H1 (cell line): ENCODE results near the gene VHLL. TPM values are rescaled to one million over a fixed set of nuclear protein-coding genes. Genes with fewer than 3 reads are reported as not detected.

Experiments used
- CTCF ChIA-PET: fragments of 300-600 bp; sonication (Branson Sonifier 250); formaldehyde crosslinking; loops from one replicate; lab custom pipeline; 2021; ENCODE audit not compliant: partially characterized antibody; lab: Charles Lee
- POLR2A ChIA-PET: fragments of 300-600 bp; sonication (Branson Sonifier 250); formaldehyde crosslinking; loops from one replicate; lab custom pipeline; 2021; ENCODE audit warnings: inconsistent platforms; ENCODE audit not compliant: partially characterized antibody; lab: Charles Lee
- DNase-seq, 2 experiments: peaks; one replicate each; pipeline versions ENCODE4 v3.0.0 to v3.0.0-alpha.2; 2010 to 2022; ENCODE audit warnings: low spot score in 2 of 2, low read depth in 1 of 2, mixed read lengths in 1 of 2
- FAIRE-seq: peaks from 2 replicates; lab custom pipeline; 2011; peaks lifted over from hg19 to GRCh38; lab: Jason Lieb, UNC
- H2AFZ ChIP-seq: 2 replicates; pipeline ENCODE4 v1.8.1; 2012; ENCODE audit warnings: low read length, inconsistent platforms
- H2AK5ac ChIP-seq: 2 replicates; pipeline ENCODE4 v1.6.1; 2013; ENCODE audit warnings: low read depth, low read length
- H2BK120ac ChIP-seq: replicated peaks from 2 replicates; pipeline ENCODE3; 2013; ENCODE audit warnings: low read depth, low read length, inconsistent platforms
- H2BK12ac ChIP-seq: 2 replicates; pipeline ENCODE4 v1.6.1; 2013; ENCODE audit warnings: low read depth, low read length
- H2BK15ac ChIP-seq: 2 replicates; pipeline ENCODE4 v1.6.1; 2013; ENCODE audit warnings: low read length
- H2BK20ac ChIP-seq: 2 replicates; pipeline ENCODE4 v1.6.1; 2013; ENCODE audit warnings: low read length
- H2BK5ac ChIP-seq: 2 replicates; pipeline ENCODE4 v1.6.1; 2013; ENCODE audit warnings: low read depth, low read length
- H3K14ac ChIP-seq: 2 replicates; pipeline ENCODE4 v1.6.1; 2013; ENCODE audit warnings: inconsistent platforms; ENCODE audit not compliant: insufficient read length
- H3K18ac ChIP-seq: 2 replicates; pipeline ENCODE4 v1.6.1; 2013; ENCODE audit warnings: low read length; ENCODE audit errors: extremely low read depth
- H3K23ac ChIP-seq: 2 replicates; pipeline ENCODE4 v1.6.1; 2013; ENCODE audit warnings: inconsistent platforms; ENCODE audit not compliant: insufficient read length
- H3K23me2 ChIP-seq: 2 replicates; pipeline ENCODE4 v1.6.1; 2013; ENCODE audit warnings: low read depth, low read length
- H3K27ac ChIP-seq: 2 replicates; pipeline ENCODE4 v1.6.1; 2011; ENCODE audit warnings: low read depth, low read length, inconsistent platforms
- H3K27me3 ChIP-seq, 4 experiments: replicated peaks in 1 of 4; 1 replicate in 1 of 4; 2 replicates in 3 of 4; pipeline versions ENCODE4 v1.6.1 to v1.8.1; 2011 to 2013; ENCODE audit warnings: low read length in 3 of 4, mild to moderate bottlenecking in 3 of 4, inconsistent platforms in 2 of 4, mixed read lengths in 2 of 4, moderate library complexity in 1 of 4; ENCODE audit not compliant: control insufficient read depth in 3 of 4, insufficient read depth in 3 of 4; ENCODE audit errors: extremely low read depth in 1 of 4
- H3K36me3 ChIP-seq, 4 experiments: 2 replicates each; pipeline versions ENCODE4 v1.6.1 to v1.8.1; 2011 to 2013; ENCODE audit warnings: mild to moderate bottlenecking in 4 of 4, low read length in 3 of 4, moderate library complexity in 2 of 4, control low read depth in 1 of 4, inconsistent platforms in 1 of 4; ENCODE audit not compliant: insufficient read depth in 4 of 4, control insufficient read depth in 2 of 4
- H3K4ac ChIP-seq: replicated peaks from 2 replicates; pipeline ENCODE3; 2013; ENCODE audit warnings: low read length, low read depth, mixed read lengths, inconsistent platforms; ENCODE audit not compliant: insufficient read length
- H3K4me1 ChIP-seq, 4 experiments: replicated peaks in 1 of 4; 1 replicate in 1 of 4; 2 replicates in 3 of 4; pipeline versions ENCODE4 v1.6.1 to v1.8.1; 2011 to 2013; ENCODE audit warnings: low read length in 3 of 4, inconsistent platforms in 2 of 4, mixed read lengths in 1 of 4; ENCODE audit not compliant: insufficient read depth in 4 of 4, control insufficient read depth in 3 of 4
- H3K4me2 ChIP-seq, 2 experiments: 2 replicates each; pipeline versions ENCODE4 v1.6.1 to v1.8.1; 2011 to 2013; ENCODE audit warnings: low read depth in 2 of 2, low read length in 2 of 2, control low read depth in 1 of 2, inconsistent platforms in 1 of 2, mild to moderate bottlenecking in 1 of 2; ENCODE audit not compliant: insufficient read depth in 1 of 2
- H3K4me3 ChIP-seq, 4 experiments: fragments of 200-600, 300-600 bp in 1 of 4; sonication (generic), shearing (Covaris generic), sonication (Bioruptor Twin) in 1 of 4; 2 replicates each; pipeline versions ENCODE4 v1.5.1 to v1.8.1; 2011 to 2016; ENCODE audit warnings: low read length in 4 of 4, low read depth in 3 of 4, control low read depth in 2 of 4, inconsistent platforms in 2 of 4, mild to moderate bottlenecking in 2 of 4, mixed read lengths in 1 of 4, moderate library complexity in 1 of 4; ENCODE audit not compliant: insufficient read depth in 2 of 4; ENCODE audit errors: extremely low read depth in 1 of 4
- H3K56ac ChIP-seq: replicated peaks from 2 replicates; pipeline ENCODE3; 2013; ENCODE audit warnings: low read depth, mild to moderate bottlenecking, mixed read lengths, low read length, inconsistent platforms; ENCODE audit not compliant: insufficient read length
- H3K79me1 ChIP-seq: 2 replicates; pipeline ENCODE4 v1.6.1; 2013; ENCODE audit warnings: low read depth, low read length, control low read depth
- H3K79me2 ChIP-seq, 2 experiments: 2 replicates each; pipeline versions ENCODE4 v1.6.1 to v1.8.1; 2012 to 2013; ENCODE audit warnings: low read length in 2 of 2, mild to moderate bottlenecking in 2 of 2, inconsistent platforms in 1 of 2; ENCODE audit not compliant: insufficient read depth in 2 of 2, control insufficient read depth in 1 of 2
- H3K9ac ChIP-seq, 4 experiments: replicated peaks in 1 of 4; 1 replicate in 1 of 4; 2 replicates in 3 of 4; pipeline versions ENCODE4 v1.6.1 to v1.8.1; 2011 to 2013; ENCODE audit warnings: low read depth in 3 of 4, low read length in 3 of 4, control low read depth in 2 of 4, mild to moderate bottlenecking in 2 of 4, moderate library complexity in 2 of 4, inconsistent platforms in 1 of 4; ENCODE audit errors: extremely low read depth in 1 of 4
- H3K9me3 ChIP-seq, 2 experiments: 2 replicates each; pipeline versions ENCODE4 v1.6.1 to v1.8.1; 2012 to 2013; ENCODE audit warnings: mild to moderate bottlenecking in 2 of 2, moderate library complexity in 2 of 2, control low read depth in 1 of 2, inconsistent platforms in 1 of 2, low read depth in 1 of 2, low read length in 1 of 2, mixed read lengths in 1 of 2; ENCODE audit not compliant: insufficient read depth in 2 of 2
- H4K20me1 ChIP-seq, 2 experiments: replicated peaks in 1 of 2; 2 replicates each; pipeline versions ENCODE3 to v1.8.1; 2011 to 2013; ENCODE audit warnings: inconsistent platforms in 2 of 2, low read length in 2 of 2, mild to moderate bottlenecking in 1 of 2; ENCODE audit not compliant: insufficient read depth in 2 of 2, control insufficient read depth in 1 of 2
- H4K5ac ChIP-seq: 2 replicates; pipeline ENCODE4 v1.6.1; 2013; ENCODE audit warnings: low read length, low read depth, mixed read lengths, inconsistent platforms; ENCODE audit not compliant: insufficient read length
- H4K8ac ChIP-seq: 2 replicates; pipeline ENCODE4 v1.8.0; 2013; ENCODE audit warnings: mild to moderate bottlenecking, moderate library complexity, low read length, inconsistent platforms; ENCODE audit not compliant: insufficient read depth; ENCODE audit errors: extremely low read depth
- H4K91ac ChIP-seq: replicated peaks from 2 replicates; pipeline ENCODE3; 2013; ENCODE audit warnings: low read length, mixed read lengths, inconsistent platforms; ENCODE audit not compliant: insufficient read length
- BCL11A ChIP-seq, 2 experiments: IDR thresholded peaks; one replicate each; pipeline ENCODE4 v1.6.1; 2011; ENCODE audit warnings: low read depth in 2 of 2, low read length in 2 of 2, mild to moderate bottlenecking in 2 of 2
- CBX5 ChIP-seq: fragments of 300-800, 300-1000 bp; sonication (generic); IDR thresholded peaks from 2 replicates; pipeline ENCODE4 v1.7.1; 2016; ENCODE audit warnings: antibody characterized with exemption, low read length, low read depth
- CREB1 ChIP-seq: IDR thresholded peaks from 2 replicates; pipeline ENCODE4 v1.6.1; 2012; ENCODE audit warnings: inconsistent platforms
- EP300 ChIP-seq, 2 experiments: IDR thresholded peaks; 1 replicate in 1 of 2; 2 replicates in 1 of 2; pipeline ENCODE4 v1.6.1; 2011 to 2012; ENCODE audit warnings: low read depth in 2 of 2, low read length in 2 of 2, mild to moderate bottlenecking in 2 of 2, borderline replicate concordance in 1 of 2, inconsistent platforms in 1 of 2, moderate library complexity in 1 of 2
- POU5F1 ChIP-seq: IDR thresholded peaks from 2 replicates; pipeline ENCODE4 v1.6.1; 2011; ENCODE audit warnings: low read depth, mild to moderate bottlenecking, low read length, moderate library complexity
- RXRA ChIP-seq: IDR thresholded peaks from 2 replicates; pipeline ENCODE4 v1.6.1; 2011; ENCODE audit warnings: low read depth, mild to moderate bottlenecking, low read length, moderate library complexity; ENCODE audit not compliant: insufficient read depth
- SIN3A ChIP-seq, 2 experiments: IDR thresholded peaks in 1 of 2; conservative IDR thresholded peaks in 1 of 2; 2 replicates each; pipeline ENCODE4 v1.6.1; 2011 to 2012; ENCODE audit warnings: low read length in 2 of 2, improper control_type of control experiment in 1 of 2, low read depth in 1 of 2, mild to moderate bottlenecking in 1 of 2
- SIRT6 ChIP-seq: IDR thresholded peaks from one replicate; pipeline ENCODE4 v1.7.1; 2012; ENCODE audit warnings: low read length, inconsistent platforms
- TCF12 ChIP-seq: IDR thresholded peaks from 2 replicates; pipeline ENCODE4 v1.6.1; 2011; ENCODE audit warnings: low read depth, mild to moderate bottlenecking, low read length
- ZNF274 ChIP-seq: IDR thresholded peaks from 2 replicates; pipeline ENCODE4 v1.7.0; 2012; ENCODE audit warnings: low read length, borderline replicate concordance; ENCODE audit errors: extremely low read depth
- WGBS, 2 experiments: shearing (Covaris generic) in 1 of 2; methylation state at CpG; one replicate each; pipeline versions ENCODE4 v1.1.6 to v1.1.7; 2013 to 2015; ENCODE audit warnings: low lambda C conversion rate in 2 of 2, mixed read lengths in 2 of 2, inconsistent platforms in 1 of 2, low coverage in 1 of 2, missing lambda C conversion rate in 1 of 2; ENCODE audit not compliant: insufficient replicate concordance in 2 of 2, insufficient coverage in 1 of 2, insufficient read length in 1 of 2; ENCODE audit errors: extremely low coverage in 1 of 2, missing lambda C conversion rate in 1 of 2; 5-methylcytosine and 5-hydroxymethylcytosine counted together
- polyA plus RNA-seq, 7 experiments: library from polyadenylated mRNA; depleted of rRNA in 3 of 7; stranded (reverse) in 5 of 7; unstranded in 2 of 7; fragments of >200 nt in 5 of 7; fragments of 200-250 nt in 2 of 7; gene quantifications; 1 replicate in 5 of 7; 2 replicates in 1 of 7; 4 replicates in 1 of 7; pipeline versions ENCODE4 v1.2.1 to v1.2.3, GENCODE V29; 2011 to 2013; ENCODE audit warnings: missing spikeins in 2 of 7, mixed read lengths in 2 of 7
- total RNA-seq: library from RNA; stranded (reverse); fragmentation: NEBNext Ultra II Directional; extraction: Animal tissue kit (Norgen Biotek cat#: 25700); gene quantifications from 2 replicates; pipeline ENCODE4 v1.2.1, GENCODE V29; 2021
- TF ChIP-seq, protein P1 (sequence below), 3 experiments: IDR thresholded peaks; 1 replicate in 2 of 3; 2 replicates in 1 of 3; pipeline versions ENCODE4 v1.5.1 to v1.6.1; 2011; ENCODE audit warnings: low read length in 3 of 3, mild to moderate bottlenecking in 3 of 3, inconsistent platforms in 2 of 3, low read depth in 1 of 3, moderate library complexity in 1 of 3; ENCODE audit not compliant: insufficient read depth in 1 of 3; ENCODE audit errors: control extremely low read depth in 1 of 3

VHLL gene
- total and polyA plus RNA-seq, 2 of the 8 experiments (the other 6 are each of a cell fraction or from before 2014, with no cell fraction given), result not detected

DNA sequence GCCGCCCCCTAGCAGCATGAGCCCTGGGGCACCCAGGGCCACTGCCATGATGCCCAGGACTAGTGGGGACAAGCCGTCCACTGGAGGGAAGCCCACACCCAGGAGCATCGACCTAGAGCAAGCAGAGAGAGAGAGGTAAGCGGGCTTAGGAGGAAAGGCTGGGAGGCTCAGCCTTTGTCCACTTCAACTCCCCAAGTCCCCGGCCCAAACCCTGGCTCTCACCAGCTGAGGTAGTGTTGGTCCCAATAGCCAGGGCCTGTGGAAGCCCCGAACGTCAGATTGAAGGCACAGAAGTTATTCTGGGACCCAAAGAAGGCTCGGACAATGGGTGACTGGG, 6.0 kb downstream of the VHLL start:
- CTCF ChIA-PET, result interaction anchor here (0.6 to 1.4 kb wide), 2 partner anchors 25 to 54 kb away, joined by 4 read pairs; no protein-coding TSS in a partner anchor
- H3K4me2 ChIP-seq, result no peak overlapping the region
- TF ChIP-seq RXRA, result no peak
- TF ChIP-seq POU5F1, result no peak
- TF ChIP-seq TCF12, result no peak
- no peak for TF ChIP-seq ZNF274
- no peak for TF ChIP-seq CBX5
- no peak for TF ChIP-seq EP300 (IDR thresholded peaks at IDR 0.05; ENCODE audit: borderline replicate concordance in 1 of 2, low read depth in 2 of 2, low read length in 2 of 2)
- no peak for TF ChIP-seq BCL11A (IDR thresholded peaks at IDR 0.05; ENCODE audit: low read depth in 2 of 2, low read length in 2 of 2)
- no peak for TF ChIP-seq CREB1
- no peak for TF ChIP-seq SIN3A (conservative IDR thresholded peaks at IDR 0.05 in 1 of 2, IDR thresholded peaks at IDR 0.05 in 1 of 2; ENCODE audit: low read depth in 1 of 2, low read length in 2 of 2)
- no peak for TF ChIP-seq SIRT6
- TF ChIP-seq, protein P1, sequence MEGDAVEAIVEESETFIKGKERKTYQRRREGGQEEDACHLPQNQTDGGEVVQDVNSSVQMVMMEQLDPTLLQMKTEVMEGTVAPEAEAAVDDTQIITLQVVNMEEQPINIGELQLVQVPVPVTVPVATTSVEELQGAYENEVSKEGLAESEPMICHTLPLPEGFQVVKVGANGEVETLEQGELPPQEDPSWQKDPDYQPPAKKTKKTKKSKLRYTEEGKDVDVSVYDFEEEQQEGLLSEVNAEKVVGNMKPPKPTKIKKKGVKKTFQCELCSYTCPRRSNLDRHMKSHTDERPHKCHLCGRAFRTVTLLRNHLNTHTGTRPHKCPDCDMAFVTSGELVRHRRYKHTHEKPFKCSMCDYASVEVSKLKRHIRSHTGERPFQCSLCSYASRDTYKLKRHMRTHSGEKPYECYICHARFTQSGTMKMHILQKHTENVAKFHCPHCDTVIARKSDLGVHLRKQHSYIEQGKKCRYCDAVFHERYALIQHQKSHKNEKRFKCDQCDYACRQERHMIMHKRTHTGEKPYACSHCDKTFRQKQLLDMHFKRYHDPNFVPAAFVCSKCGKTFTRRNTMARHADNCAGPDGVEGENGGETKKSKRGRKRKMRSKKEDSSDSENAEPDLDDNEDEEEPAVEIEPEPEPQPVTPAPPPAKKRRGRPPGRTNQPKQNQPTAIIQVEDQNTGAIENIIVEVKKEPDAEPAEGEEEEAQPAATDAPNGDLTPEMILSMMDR (IDR thresholded peaks at IDR 0.05; ENCODE audit: control extremely low read depth in 1 of 3, insufficient read depth in 1 of 3, low read depth in 1 of 3, low read length in 3 of 3), result no peak

More for the DNA sequence above, 6.0 kb downstream of the VHLL start:
- no peak overlapping the region for H2AK5ac ChIP-seq
- H2BK120ac ChIP-seq, result no peak overlapping the region
- no peaks in the 10 kb centered on the region for H3K9me3 ChIP-seq
- no peak overlapping the region for H3K18ac ChIP-seq
- POLR2A ChIA-PET, result interaction anchor here (0.9 to 16.5 kb wide), 2 partner anchors 10 to 14 kb away, joined by 4 to 221 read pairs; partner anchors contain the start of genes SMG5 and TMEM79
- H3K4me3 ChIP-seq, result no peak overlapping the region
- no peak overlapping the region for H2AFZ ChIP-seq
- H3K36me3 ChIP-seq, result peaks cover 0 to 7% (median 0%) of the 10 kb centered on the region in 4 experiments; a peak in 2 of 8 replicates
- no peak overlapping the region for H2BK15ac ChIP-seq
- WGBS, 2 experiments, result 92% methylated on average over 6 of the region's 8 CpGs; no CpG with 5 or more reads in 1 of the 2 experiments
- H3K14ac ChIP-seq, result no peak overlapping the region
- H4K91ac ChIP-seq, result no peak overlapping the region
- H4K8ac ChIP-seq, result no peak overlapping the region
- no peak overlapping the region for H2BK20ac ChIP-seq
- no peaks in the 10 kb centered on the region for H3K79me2 ChIP-seq
- no peak overlapping the region for H4K5ac ChIP-seq
- H3K23me2 ChIP-seq, result peaks cover 7% of the 10 kb centered on the region; the same call in 1 of the 2 replicates
- H3K23ac ChIP-seq, result no peak overlapping the region
- no peak overlapping the region for H3K56ac ChIP-seq
- 0 out of 2 replicates have a peak, but pooled peaks cover 3% of the 10 kb centered on the region for H3K79me1 ChIP-seq
- FAIRE-seq (no peak), DNase-seq (no peak)
- no peak overlapping the region for H2BK12ac ChIP-seq
- H2BK5ac ChIP-seq, result no peak overlapping the region
- H4K20me1 ChIP-seq, result peaks cover 0 to 3% of the 10 kb centered on the region in 2 experiments
- H3K4ac ChIP-seq, result no peak overlapping the region
- no peak overlapping the region for H3K9ac ChIP-seq
- no peak overlapping the region for H3K27ac ChIP-seq
- no peaks in the 10 kb centered on the region for H3K27me3 ChIP-seq
- peaks cover 0 to 12% (median 4%) of the 10 kb centered on the region in 4 experiments; a peak in 3 of 7 replicates for H3K4me1 ChIP-seq
